B cell (primary cell): ENCODE data around the gene HOXA2.

Experiments used
- CTCF ChIP-seq: fragments of 200-600 bp; IDR thresholded peaks from one replicate; pipeline ENCODE4 v1.8.0; 2022; ENCODE audit warnings: antibody characterized with exemption, mild to moderate bottlenecking
- EZH2 ChIP-seq: IDR thresholded peaks from 2 replicates; pipeline ENCODE4 v1.6.1; 2012; ENCODE audit warnings: borderline replicate concordance, low read depth, mild to moderate bottlenecking, moderate library complexity, low read length; ENCODE audit not compliant: insufficient read depth, poor library complexity, severe bottlenecking

GRCh38 chr7:27073076-27073475, 29.4 kb downstream of the HOXA2 start:
- TF ChIP-seq EZH2 (no peak), CTCF (no peak)
